Stimulated activated CD4-positive, alpha-beta T cell treated with anti-CD3 and anti-CD28 coated beads, Interleukin-2, amount 100 ng/mL, for 4 hours (primary cell): ENCODE measurements around the gene BCL2.
A peak's percentile ranks its signal among the peaks of the same experiment; 100 is the strongest.
"Not testable (repeated sequence)": the region's sequence is repeated elsewhere in the genome, so short reads cannot be mapped to it uniquely, and the experiment has no call there.

Source experiments
- DNase-seq: peaks from one replicate; pipeline ENCODE4 v3.0.0-alpha.2; 2020; ENCODE audit warnings: low read depth

The BCL2 gene

GRCh38 chr18:63319383-63320122 lies at the start of gene BCL2:
Gene BCL2 (minus strand): TSS chr18:63319769.
- no peak for DNase-seq

- no peak for DNase-seq
Measured at GRCh38 chr18:63368611-63369010, 49.0 kb upstream of the BCL2 start.

GRCh38 chr18:63367053-63367953 lies 47.7 kb upstream of the BCL2 start, which contains the start of gene KDSR:
Gene KDSR (minus strand): TSS chr18:63367206. CDS start chr18:63367118, 88 bp downstream.
- peak; percentile 70 for DNase-seq

GRCh38 chr18:63366213-63367052 lies 46.9 kb upstream of the BCL2 start:
- DNase-seq: peak; percentile 59

DNA sequence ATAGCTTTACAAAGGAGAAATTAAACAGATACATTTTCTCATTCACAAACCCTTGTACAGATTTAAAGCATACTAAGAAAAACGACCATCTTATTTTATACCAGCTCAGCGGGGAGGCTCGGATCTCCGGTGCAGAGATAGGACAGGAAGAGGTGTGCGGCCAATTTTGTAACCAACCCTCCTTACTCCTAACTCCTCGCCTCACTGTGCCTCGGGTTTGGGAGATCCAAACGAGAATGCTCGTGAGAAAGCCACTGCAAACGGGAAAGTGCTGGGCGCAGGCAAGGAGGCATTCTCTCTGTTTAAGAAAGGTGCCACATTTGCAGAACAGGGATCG lies 46.3 kb upstream of the BCL2 start:
- no peak for DNase-seq

- no peak for DNase-seq
Measured at GRCh38 chr18:63363951-63364350, 44.4 kb upstream of the BCL2 start.

DNA sequence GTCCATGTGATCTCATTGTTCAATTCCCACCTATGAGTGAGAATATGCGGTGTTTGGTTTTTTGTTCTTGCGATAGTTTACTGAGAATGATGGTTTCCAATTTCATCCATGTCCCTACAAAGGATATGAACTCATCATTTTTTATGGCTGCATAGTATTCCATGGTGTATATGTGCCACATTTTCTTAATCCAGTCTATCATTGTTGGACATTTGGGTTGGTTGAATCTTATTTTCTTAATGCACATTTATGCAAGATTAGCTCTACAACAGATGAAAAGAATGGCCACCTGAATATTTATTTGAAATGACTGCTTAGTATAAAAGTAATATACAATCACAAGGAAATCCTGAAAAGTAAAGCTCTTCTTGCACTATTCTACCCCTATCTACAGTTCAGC lies 43.9 kb upstream of the BCL2 start:
- DNase-seq: not testable (repeated sequence)

- DNase-seq: no peak
Measured at GRCh38 chr18:63356272-63356896, 36.8 kb upstream of the BCL2 start.

DNA sequence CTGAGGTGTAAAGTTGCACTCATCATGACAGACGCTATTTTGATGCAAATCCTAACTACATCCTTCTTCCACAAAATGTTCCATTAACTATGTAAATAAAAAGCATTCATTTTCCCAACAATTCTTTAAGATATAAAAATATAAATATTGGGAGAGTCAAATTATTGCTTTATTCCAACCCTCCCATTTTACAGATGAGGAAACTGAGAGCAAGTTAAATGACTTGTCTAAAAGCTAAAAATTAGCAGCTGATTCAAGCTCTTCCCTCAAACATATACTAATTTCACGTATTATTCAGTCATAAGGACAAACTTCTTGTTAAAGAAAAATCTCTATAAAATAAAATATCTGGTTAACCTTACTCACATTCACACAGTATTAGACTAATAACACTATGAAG lies 30.7 kb upstream of the BCL2 start:
- no peak for DNase-seq

DNA sequence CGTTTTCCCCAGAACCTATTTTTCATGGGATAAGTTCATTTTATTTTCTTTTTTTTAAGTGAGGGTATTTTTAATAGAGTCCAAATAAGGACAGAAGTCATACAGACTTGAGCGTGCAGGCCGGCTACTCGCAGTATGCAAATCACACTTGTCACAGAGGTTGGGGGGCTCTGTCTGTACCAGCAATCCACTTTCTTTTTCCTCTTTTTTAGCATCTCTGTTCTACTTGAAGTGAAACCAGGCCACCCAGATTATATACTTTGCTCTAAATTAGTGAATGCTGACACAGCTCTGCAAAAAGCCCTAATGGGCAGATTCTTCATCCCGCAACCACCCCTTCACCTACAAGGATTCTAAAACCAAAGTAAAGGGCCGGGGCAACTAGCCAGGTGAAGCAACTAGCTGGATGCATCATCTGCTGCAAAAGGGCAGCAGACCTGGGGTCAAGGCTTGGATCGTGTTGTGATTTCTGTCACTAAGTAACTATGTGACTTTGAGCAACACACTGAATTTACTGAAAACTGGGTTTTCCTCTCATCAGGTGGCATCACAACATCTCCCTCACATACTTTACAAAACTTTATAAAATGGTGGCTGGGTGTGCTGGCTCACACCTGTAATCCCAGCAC lies 29.1 kb upstream of the BCL2 start:
- DNase-seq: no peak

DNA sequence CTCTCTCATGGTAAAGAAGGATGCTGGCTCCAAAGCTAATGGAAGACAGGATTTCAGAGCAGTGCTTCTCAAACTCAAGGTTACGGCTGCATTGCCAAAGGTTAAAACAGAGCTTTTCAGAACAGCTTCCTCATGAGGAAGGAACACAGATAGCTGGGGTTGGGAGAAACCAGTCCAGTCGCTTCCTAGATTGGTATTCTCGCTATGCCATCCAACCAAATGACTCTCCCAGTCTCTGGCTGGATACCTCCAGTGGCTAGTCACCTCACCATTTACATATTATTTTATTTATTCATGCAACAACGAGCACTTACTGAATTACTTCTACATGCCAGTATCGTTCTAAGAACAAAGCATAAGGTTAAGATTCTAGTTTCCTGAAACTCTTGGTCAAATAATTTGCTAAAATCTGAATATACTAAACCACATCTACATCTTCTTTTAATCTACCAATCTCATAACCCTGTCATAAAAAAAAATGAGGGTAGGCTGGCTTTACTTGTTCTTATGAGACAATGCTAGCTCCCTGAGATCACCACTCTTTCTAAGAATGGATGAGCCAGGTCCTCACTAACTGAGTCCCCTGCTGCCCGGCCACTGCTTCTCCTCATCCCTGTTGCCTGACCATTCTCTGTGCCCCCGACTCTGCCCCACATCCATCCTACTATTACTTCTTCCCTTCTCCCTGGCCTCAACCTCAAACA lies 27.1 kb upstream of the BCL2 start:
- DNase-seq: no peak

- DNase-seq: no peak
Measured at GRCh38 chr18:63346031-63346430, 26.5 kb upstream of the BCL2 start.

DNA sequence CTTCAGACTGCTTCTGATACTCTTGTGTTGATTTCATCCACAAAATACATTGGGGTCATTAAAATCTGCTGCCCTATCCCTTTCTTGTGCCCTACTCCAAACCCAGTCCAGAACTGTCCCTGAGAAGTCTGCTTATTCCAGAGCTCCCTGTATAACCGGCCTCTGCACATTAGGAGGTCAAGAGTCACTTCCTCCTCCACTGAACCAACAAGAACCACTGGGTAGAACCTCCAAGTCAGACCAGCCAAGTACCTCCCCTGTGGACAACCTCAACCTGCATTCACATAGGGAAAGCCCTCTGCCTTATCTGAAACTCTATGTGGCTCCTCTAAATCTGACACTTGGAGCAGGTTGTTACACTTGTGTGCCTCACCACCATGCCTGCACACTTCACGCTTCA lies 25.3 kb upstream of the BCL2 start:
- DNase-seq: no peak

DNA sequence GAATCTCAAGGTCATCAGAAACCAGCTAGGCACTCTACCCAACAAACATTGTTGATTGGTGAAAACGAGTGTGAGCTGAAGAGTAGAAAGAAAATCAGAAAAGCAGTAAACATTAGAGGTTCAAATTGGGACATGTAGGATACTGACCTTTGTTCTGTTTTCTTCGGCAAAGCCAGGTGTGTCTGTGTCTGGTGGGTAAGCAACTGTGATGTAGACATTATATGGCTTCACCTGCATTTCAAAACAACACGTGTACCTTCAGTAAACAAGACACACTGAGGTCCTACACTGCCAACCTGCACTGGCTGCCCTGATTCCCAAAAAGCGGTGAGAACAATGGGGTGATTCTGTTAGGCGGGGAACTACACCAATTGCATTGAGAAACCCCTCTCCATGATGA lies 24.7 kb upstream of the BCL2 start:
- DNase-seq: no peak

GRCh38 chr18:63342206-63342605 lies 22.6 kb upstream of the BCL2 start:
- no peak for DNase-seq

DNA sequence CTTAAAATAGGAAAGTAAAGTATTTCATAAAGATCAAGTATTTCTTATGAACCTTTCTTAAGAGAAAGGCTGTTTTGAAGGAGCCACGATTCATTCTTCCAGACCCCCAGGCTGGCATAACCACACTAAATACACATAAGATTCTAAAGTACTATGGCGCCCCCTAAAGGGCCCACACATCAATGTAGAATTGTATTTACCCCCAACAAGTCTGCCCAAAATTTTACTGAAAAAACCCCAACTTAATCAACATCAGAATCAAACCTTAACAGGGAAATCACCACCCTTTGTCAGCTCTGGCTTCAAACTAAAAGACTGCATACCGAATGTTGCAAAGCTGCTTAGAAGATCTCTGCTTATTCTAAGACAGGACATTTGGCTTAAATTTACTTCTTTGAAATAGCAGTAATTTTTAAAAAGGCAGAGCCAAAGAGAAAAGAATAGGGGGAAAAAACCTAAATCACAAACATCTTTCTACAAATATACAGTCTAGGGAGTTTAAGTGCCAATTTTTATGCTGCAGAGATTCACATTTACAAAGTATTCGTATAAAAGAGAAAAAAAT lies 20.4 kb upstream of the BCL2 start:
- no peak for DNase-seq

GRCh38 chr18:63336366-63337099 lies 17.0 kb upstream of the BCL2 start:
- no peak for DNase-seq

- DNase-seq: no peak
Measured at GRCh38 chr18:63331105-63331504, 11.5 kb upstream of the BCL2 start.

DNA sequence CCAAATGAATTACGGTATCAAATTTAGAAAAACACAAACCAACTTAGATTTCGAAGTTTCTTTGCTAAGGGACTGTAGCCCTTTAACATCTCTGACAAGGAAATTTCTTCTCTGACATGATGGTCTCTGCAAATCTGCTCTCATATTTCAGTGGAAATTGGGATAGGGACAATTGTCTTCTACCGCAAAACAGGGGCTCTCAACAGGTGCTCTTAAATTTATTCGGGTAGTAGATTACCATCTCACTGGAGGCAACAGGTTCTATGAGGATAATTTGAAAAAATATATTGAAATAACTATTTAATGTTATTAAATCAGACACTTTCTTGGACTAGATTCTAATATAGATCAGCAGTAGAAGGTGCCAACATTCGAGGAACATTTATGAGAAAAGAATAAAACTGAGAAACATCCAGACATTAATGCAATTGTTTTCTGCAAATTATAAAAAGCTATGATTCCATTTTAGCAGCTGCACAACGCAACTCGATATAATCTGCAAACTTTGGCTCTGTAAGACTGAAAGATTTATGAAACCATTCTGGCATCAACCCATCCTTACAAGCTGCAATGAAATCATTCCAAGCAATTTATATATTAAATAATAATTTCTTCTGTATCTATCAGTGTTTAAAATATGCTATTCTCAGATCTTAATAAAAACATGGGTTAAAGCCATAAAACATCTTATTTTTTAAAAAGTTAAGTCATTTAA lies 10.0 kb upstream of the BCL2 start:
- no peak for DNase-seq
